ENCODE measurements around the gene THBD. TPM values are rescaled to one million over a fixed set of nuclear protein-coding genes. Genes with fewer than 3 reads are reported as not detected.

THBD gene
- polyA plus RNA-seq, 4 donors, result 1.8 to 29.6 (median 2.4) TPM

DNA sequence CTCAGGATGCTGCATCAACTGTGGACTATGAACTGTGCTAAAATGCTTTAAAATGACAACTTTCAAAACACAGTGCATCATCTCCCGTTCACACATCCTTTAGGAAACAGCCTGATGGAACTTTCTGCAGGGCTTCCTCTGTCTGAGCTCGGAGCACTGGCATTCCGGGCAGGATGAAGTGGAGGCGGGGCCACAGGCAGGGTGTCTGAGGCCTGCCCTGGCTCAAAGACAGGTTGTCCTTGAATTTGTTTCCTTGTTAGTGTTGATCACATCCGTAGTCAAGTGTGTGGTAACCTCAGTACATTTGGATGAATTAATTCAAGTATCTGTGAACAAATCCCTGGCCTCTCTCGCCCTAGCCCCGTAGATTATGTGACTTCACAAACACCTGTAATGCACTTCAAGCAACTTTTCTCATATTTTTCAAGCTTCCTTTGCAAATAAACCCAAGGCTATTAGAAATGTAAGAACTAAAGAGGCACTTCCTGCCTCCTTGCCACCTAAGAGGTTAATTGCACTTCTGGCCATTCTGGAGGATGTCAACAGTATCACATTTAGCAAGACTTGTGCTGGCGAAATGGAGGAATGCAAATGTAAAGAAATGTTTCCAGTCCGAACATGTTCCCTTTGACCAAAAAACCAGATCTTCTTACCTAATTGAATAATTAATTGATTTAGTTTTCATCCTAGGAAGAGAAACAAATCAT is 33.5 kb upstream of the THBD start:
- H3K27ac ChIP-seq (ENCODE audit: low read depth in 1 of 3, low read length in 2 of 3), result peak overlapping the region in 1 of 3 donors; percentile 78
- WGBS, 3 donors, result 53 to 60% (median 55%) methylated on average over 9 of the region's 9 CpGs
- H3K4me3 ChIP-seq (ENCODE audit: low read depth in 1 of 3, low read length in 3 of 3), result peak overlapping the region in 1 of 3 donors; percentile 31
- no peaks in the 10 kb centered on the region for H3K4me1 ChIP-seq (ENCODE audit: control insufficient read depth in 3 of 3, insufficient read depth in 2 of 3, low read depth in 1 of 3, low read length in 2 of 3)
- DNase-seq, result no peak
- no peaks in the 10 kb centered on the region for H3K27me3 ChIP-seq (ENCODE audit: control insufficient read depth in 3 of 3, insufficient read depth in 3 of 3, low read length in 3 of 3)
- FAIRE-seq, result no peak
- no peaks in the 10 kb centered on the region for H3K9me3 ChIP-seq (ENCODE audit: control insufficient read depth in 2 of 2, insufficient read depth in 1 of 2, low read depth in 1 of 2, low read length in 1 of 2)
- H3K36me3 ChIP-seq (ENCODE audit: control insufficient read depth in 3 of 3, insufficient read depth in 2 of 3, low read depth in 1 of 3, low read length in 3 of 3), result no peaks in the 10 kb centered on the region

DNA sequence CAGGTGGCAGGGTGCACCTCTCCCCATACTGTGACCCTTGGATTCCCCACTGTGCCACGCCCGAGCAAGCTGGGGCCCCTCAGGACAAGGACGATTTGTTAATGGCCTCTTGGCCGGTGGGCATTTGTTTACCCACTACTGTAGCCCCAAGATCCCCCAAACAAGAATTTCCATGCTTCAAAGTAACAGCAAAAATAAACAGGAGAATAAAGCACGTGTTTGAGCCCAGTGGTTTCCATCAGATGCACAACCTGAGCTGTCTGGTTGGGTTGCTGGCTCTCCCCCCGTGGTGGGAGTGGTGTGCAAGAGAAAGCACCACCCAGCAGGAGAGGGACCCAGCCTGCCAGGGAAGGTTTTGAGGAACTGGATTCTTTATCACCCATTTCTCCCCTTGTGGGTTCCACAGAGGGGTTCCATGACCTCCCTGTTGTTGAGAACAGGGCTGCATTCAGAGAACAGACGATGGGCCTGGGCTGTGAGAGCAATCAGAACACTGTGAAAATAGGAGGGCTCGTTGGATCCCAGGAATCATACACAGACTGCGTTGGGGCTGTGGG is 31.9 kb upstream of the THBD start:
- no peak for FAIRE-seq
- DNase-seq, result no peak
- H3K4me1 ChIP-seq (ENCODE audit: control insufficient read depth in 3 of 3, insufficient read depth in 2 of 3, low read depth in 1 of 3, low read length in 2 of 3), result no peaks in the 10 kb centered on the region
- no peaks in the 10 kb centered on the region for H3K36me3 ChIP-seq (ENCODE audit: control insufficient read depth in 3 of 3, insufficient read depth in 2 of 3, low read depth in 1 of 3, low read length in 3 of 3)
- H3K4me3 ChIP-seq (ENCODE audit: low read depth in 1 of 3, low read length in 3 of 3), result no peak overlapping the region
- 40 to 69% (median 52%) methylated on average over 9 of the region's 9 CpGs for WGBS, 3 donors
- peak overlapping the region in 1 of 3 donors; percentile 42 for H3K27ac ChIP-seq (ENCODE audit: low read depth in 1 of 3, low read length in 2 of 3)
- H3K27me3 ChIP-seq (ENCODE audit: control insufficient read depth in 3 of 3, insufficient read depth in 3 of 3, low read length in 3 of 3), result no peaks in the 10 kb centered on the region
- no peaks in the 10 kb centered on the region for H3K9me3 ChIP-seq (ENCODE audit: control insufficient read depth in 2 of 2, insufficient read depth in 1 of 2, low read depth in 1 of 2, low read length in 1 of 2)

DNA sequence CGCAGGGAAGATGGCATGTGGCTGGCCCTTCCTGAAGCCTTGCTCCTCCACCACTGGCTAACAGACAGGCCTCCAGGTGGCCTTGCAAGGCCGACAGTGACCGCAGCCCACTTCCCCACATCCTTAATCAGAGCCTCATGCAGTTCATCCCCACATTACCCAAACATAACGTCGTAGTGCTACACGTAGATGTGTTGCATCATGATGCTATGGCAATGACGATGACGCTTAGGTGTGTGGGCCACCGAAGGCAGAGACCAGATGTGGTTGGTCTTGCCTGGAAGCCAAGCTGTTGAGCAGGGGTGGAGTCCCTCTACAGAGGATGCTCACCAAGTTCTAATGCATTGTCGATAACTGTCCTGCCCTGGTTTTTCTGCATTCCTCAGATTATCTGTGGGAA is 31.0 kb upstream of the THBD start:
- Histone ChIP-seq H3K27ac (ENCODE audit: low read depth in 1 of 3, low read length in 2 of 3) (no peak overlapping the region), H3K36me3 (ENCODE audit: control insufficient read depth in 3 of 3, insufficient read depth in 2 of 3, low read depth in 1 of 3, low read length in 3 of 3) (no peaks in the 10 kb centered on the region), H3K27me3 (ENCODE audit: control insufficient read depth in 3 of 3, insufficient read depth in 3 of 3, low read length in 3 of 3) (no peaks in the 10 kb centered on the region), H3K4me3 (ENCODE audit: low read depth in 1 of 3, low read length in 3 of 3) (no peak overlapping the region), H3K4me1 (ENCODE audit: control insufficient read depth in 3 of 3, insufficient read depth in 2 of 3, low read depth in 1 of 3, low read length in 2 of 3) (no peaks in the 10 kb centered on the region), H3K9me3 (ENCODE audit: control insufficient read depth in 2 of 2, insufficient read depth in 1 of 2, low read depth in 1 of 2, low read length in 1 of 2) (no peaks in the 10 kb centered on the region)
- DNase-seq, result no peak
- WGBS, 3 donors, result 86 to 94% (median 88%) methylated on average over 10 of the region's 10 CpGs
- no peak for FAIRE-seq

DNA sequence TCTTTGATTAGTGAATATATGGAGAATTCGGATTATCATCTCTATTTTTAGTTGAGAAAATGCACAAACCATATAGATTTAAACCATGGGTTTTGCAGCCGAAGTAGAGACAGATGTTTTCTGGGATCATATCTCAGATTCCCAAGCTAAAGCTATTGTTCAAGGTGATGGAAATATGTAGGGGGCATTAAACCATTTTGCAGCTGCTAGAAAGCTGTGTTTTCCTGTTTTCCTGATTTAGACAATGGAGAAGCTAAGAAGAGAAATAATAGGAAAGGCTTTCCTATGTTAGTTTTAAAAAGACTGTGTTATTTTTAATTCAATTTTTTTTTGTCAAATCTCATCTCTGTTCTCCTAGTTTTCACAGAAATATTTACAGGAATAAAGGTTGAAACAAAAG is 30.5 kb upstream of the THBD start:
- Histone ChIP-seq H3K27me3 (ENCODE audit: control insufficient read depth in 3 of 3, insufficient read depth in 3 of 3, low read length in 3 of 3) (no peaks in the 10 kb centered on the region), H3K4me1 (ENCODE audit: control insufficient read depth in 3 of 3, insufficient read depth in 2 of 3, low read depth in 1 of 3, low read length in 2 of 3) (no peaks in the 10 kb centered on the region), H3K4me3 (ENCODE audit: low read depth in 1 of 3, low read length in 3 of 3) (no peak overlapping the region), H3K36me3 (ENCODE audit: control insufficient read depth in 3 of 3, insufficient read depth in 2 of 3, low read depth in 1 of 3, low read length in 3 of 3) (no peaks in the 10 kb centered on the region), H3K27ac (ENCODE audit: low read depth in 1 of 3, low read length in 2 of 3) (no peak overlapping the region), H3K9me3 (ENCODE audit: control insufficient read depth in 2 of 2, insufficient read depth in 1 of 2, low read depth in 1 of 2, low read length in 1 of 2) (no peaks in the 10 kb centered on the region)
- whole genome bisulfite sequencing, 3 donors, result 81 to 85% (median 83%) methylated on average over 2 of the region's 2 CpGs
- FAIRE-seq (no peak), DNase-seq (no peak)

- H3K27ac ChIP-seq (ENCODE audit: low read depth in 1 of 3, low read length in 2 of 3), result no peak overlapping the region
- H3K36me3 ChIP-seq (ENCODE audit: control insufficient read depth in 3 of 3, insufficient read depth in 2 of 3, low read depth in 1 of 3, low read length in 3 of 3), result no peaks in the 10 kb centered on the region
- DNase-seq (no peak), FAIRE-seq (no peak)
- WGBS, 3 donors, result 52 to 69% (median 64%) methylated on average over 6 of the region's 6 CpGs
- no peaks in the 10 kb centered on the region for H3K27me3 ChIP-seq (ENCODE audit: control insufficient read depth in 3 of 3, insufficient read depth in 3 of 3, low read length in 3 of 3)
- no peaks in the 10 kb centered on the region for H3K4me1 ChIP-seq (ENCODE audit: control insufficient read depth in 3 of 3, insufficient read depth in 2 of 3, low read depth in 1 of 3, low read length in 2 of 3)
- no peak overlapping the region for H3K4me3 ChIP-seq (ENCODE audit: low read depth in 1 of 3, low read length in 3 of 3)
- no peaks in the 10 kb centered on the region for H3K9me3 ChIP-seq (ENCODE audit: control insufficient read depth in 2 of 2, insufficient read depth in 1 of 2, low read depth in 1 of 2, low read length in 1 of 2)
Measured at GRCh38 chr20:23079016-23079351, 29.5 kb upstream of the THBD start.

GRCh38 chr20:23078351-23079015 is 29.0 kb upstream of the THBD start:
- Histone ChIP-seq H3K9me3 (ENCODE audit: control insufficient read depth in 2 of 2, insufficient read depth in 1 of 2, low read depth in 1 of 2, low read length in 1 of 2) (no peaks in the 10 kb centered on the region), H3K4me3 (ENCODE audit: low read depth in 1 of 3, low read length in 3 of 3) (no peak overlapping the region), H3K27ac (ENCODE audit: low read depth in 1 of 3, low read length in 2 of 3) (no peak overlapping the region), H3K36me3 (ENCODE audit: control insufficient read depth in 3 of 3, insufficient read depth in 2 of 3, low read depth in 1 of 3, low read length in 3 of 3) (no peaks in the 10 kb centered on the region), H3K4me1 (ENCODE audit: control insufficient read depth in 3 of 3, insufficient read depth in 2 of 3, low read depth in 1 of 3, low read length in 2 of 3) (no peaks in the 10 kb centered on the region), H3K27me3 (ENCODE audit: control insufficient read depth in 3 of 3, insufficient read depth in 3 of 3, low read length in 3 of 3) (no peaks in the 10 kb centered on the region)
- no peak for DNase-seq
- FAIRE-seq, result no peak
- WGBS, 3 donors, result 71 to 76% (median 74%) methylated on average over 5 of the region's 5 CpGs

- Histone ChIP-seq H3K27me3 (ENCODE audit: control insufficient read depth in 3 of 3, insufficient read depth in 3 of 3, low read length in 3 of 3) (no peaks in the 10 kb centered on the region), H3K36me3 (ENCODE audit: control insufficient read depth in 3 of 3, insufficient read depth in 2 of 3, low read depth in 1 of 3, low read length in 3 of 3) (no peaks in the 10 kb centered on the region), H3K4me1 (ENCODE audit: control insufficient read depth in 3 of 3, insufficient read depth in 2 of 3, low read depth in 1 of 3, low read length in 2 of 3) (no peaks in the 10 kb centered on the region), H3K27ac (ENCODE audit: low read depth in 1 of 3, low read length in 2 of 3) (no peak overlapping the region), H3K4me3 (ENCODE audit: low read depth in 1 of 3, low read length in 3 of 3) (no peak overlapping the region), H3K9me3 (ENCODE audit: control insufficient read depth in 2 of 2, insufficient read depth in 1 of 2, low read depth in 1 of 2, low read length in 1 of 2) (no peaks in the 10 kb centered on the region)
- FAIRE-seq (no peak), DNase-seq (no peak)
- WGBS, 3 donors, result 82 to 92% (median 88%) methylated on average over 4 of the region's 4 CpGs
Measured at GRCh38 chr20:23077277-23077676, 27.8 kb upstream of the THBD start.

GRCh38 chr20:23074052-23074451 is 24.6 kb upstream of the THBD start:
- Histone ChIP-seq H3K4me1 (ENCODE audit: control insufficient read depth in 3 of 3, insufficient read depth in 2 of 3, low read depth in 1 of 3, low read length in 2 of 3) (no peaks in the 10 kb centered on the region), H3K27me3 (ENCODE audit: control insufficient read depth in 3 of 3, insufficient read depth in 3 of 3, low read length in 3 of 3) (no peaks in the 10 kb centered on the region), H3K27ac (ENCODE audit: low read depth in 1 of 3, low read length in 2 of 3) (no peak overlapping the region), H3K36me3 (ENCODE audit: control insufficient read depth in 3 of 3, insufficient read depth in 2 of 3, low read depth in 1 of 3, low read length in 3 of 3) (no peaks in the 10 kb centered on the region), H3K9me3 (ENCODE audit: control insufficient read depth in 2 of 2, insufficient read depth in 1 of 2, low read depth in 1 of 2, low read length in 1 of 2) (no peaks in the 10 kb centered on the region), H3K4me3 (ENCODE audit: low read depth in 1 of 3, low read length in 3 of 3) (no peak overlapping the region)
- no peak for FAIRE-seq
- 77 to 88% (median 84%) methylated on average over 3 of the region's 3 CpGs for WGBS, 3 donors
- DNase-seq, result no peak
